GM10266 (cell line): ENCODE data around the gene KMT2D.

Source experiments
- DNase-seq: peaks from one replicate; pipeline ENCODE4 v3.0.0; 2012; ENCODE audit errors: extremely low spot score
- TF ChIP-seq, protein P1 (sequence below): IDR thresholded peaks from 2 replicates; pipeline ENCODE4 v1.5.1; 2012; ENCODE audit warnings: mild to moderate bottlenecking, low read depth; ENCODE audit not compliant: control insufficient read depth, insufficient read depth; ENCODE audit errors: missing control alignments

The KMT2D gene

DNA sequence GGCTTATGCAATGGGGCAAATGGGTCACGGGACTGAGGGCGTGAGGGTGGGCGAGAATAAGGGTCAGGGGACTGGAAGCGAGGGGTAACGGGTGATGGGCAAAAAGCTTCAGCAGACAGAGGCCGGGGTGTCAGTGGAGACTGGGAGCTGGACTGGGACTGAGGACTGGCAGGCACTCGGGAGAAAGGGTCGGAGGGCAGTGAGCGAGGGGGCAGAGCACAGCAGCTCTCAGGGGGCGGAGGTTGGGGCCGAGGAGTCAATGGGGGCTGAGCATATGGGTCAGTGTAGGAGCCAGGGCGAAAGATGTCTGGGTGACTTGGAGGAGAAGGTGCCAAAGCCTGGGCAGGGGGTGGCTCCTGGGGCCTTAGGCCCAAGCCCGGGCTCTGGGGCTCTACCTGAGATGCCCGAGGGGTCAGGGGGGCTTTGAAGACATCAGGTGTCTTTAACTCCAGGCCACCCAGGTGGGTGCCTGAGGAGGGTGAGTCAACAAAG, 20.2 kb downstream of the KMT2D start:
- no peak for DNase-seq
- TF ChIP-seq, protein P1, sequence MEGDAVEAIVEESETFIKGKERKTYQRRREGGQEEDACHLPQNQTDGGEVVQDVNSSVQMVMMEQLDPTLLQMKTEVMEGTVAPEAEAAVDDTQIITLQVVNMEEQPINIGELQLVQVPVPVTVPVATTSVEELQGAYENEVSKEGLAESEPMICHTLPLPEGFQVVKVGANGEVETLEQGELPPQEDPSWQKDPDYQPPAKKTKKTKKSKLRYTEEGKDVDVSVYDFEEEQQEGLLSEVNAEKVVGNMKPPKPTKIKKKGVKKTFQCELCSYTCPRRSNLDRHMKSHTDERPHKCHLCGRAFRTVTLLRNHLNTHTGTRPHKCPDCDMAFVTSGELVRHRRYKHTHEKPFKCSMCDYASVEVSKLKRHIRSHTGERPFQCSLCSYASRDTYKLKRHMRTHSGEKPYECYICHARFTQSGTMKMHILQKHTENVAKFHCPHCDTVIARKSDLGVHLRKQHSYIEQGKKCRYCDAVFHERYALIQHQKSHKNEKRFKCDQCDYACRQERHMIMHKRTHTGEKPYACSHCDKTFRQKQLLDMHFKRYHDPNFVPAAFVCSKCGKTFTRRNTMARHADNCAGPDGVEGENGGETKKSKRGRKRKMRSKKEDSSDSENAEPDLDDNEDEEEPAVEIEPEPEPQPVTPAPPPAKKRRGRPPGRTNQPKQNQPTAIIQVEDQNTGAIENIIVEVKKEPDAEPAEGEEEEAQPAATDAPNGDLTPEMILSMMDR: no peak

DNA sequence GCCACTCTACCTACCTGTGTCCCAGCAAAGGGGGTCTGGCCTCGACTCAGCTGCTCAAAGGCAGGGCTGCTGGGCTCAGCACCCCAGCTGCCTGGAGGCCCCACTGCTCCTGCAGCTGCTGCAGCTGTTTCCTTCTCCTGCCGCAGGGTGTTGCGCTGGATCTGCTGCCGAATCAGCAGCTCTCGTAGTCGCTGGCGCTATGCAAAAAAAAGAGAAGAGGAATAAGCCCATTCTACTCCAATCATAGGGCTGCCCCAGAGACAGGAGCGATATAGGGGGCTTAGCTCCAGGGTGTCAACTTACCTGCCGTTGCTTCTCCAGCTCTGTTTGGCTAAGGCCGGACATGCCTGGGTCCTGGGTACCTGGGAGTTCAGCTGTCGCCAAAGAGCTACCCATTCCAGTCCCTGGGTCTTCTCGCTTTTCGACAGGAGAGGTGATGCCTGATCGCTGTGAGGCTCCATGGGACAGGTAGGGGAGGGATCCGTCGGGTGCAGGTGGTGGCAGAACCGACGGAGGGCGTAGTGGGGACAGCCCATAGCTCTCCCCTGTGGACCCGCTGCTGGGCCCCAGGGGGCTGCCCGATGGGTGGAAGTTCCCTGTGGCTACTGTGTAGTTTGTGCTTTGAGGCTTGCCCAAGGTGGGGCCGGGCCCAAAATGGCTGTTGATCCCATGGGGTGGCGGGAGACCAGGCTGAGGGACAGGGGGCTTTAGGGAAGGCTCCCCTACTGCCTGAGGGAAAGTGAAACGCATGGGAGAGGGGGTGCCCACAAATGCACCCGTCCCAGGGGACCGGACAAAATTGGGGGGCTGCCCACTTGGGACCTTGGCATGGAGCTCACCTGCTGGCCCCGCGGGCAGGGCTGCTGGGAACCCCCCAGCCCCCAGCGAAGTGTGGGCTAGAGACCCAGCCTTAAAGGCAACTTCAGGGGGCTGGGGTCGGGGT, 20.9 kb downstream of the KMT2D start:
- DNase-seq: no peak
- TF ChIP-seq, protein P1: no peak

GRCh38 chr12:49038291-49038955, 22.2 kb downstream of the KMT2D start:
- TF ChIP-seq, protein P1: no peak
- DNase-seq: no peak

DNA sequence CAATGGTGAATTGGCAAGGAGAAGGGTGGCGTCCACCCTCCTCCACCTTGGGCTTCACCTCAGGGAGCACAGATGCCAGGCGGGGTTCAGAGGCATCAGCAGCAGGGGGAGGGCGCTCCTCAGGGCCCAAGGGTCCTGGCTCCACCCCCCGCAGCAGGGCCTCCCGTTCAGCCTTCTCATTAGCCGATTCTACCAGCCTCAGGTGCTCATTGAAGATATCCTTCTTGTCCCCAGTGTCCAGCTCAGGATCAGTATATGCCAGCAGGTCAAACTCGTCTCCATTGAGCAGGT, 22.7 kb downstream of the KMT2D start:
- no peak for DNase-seq
- TF ChIP-seq, protein P1: no peak

DNA sequence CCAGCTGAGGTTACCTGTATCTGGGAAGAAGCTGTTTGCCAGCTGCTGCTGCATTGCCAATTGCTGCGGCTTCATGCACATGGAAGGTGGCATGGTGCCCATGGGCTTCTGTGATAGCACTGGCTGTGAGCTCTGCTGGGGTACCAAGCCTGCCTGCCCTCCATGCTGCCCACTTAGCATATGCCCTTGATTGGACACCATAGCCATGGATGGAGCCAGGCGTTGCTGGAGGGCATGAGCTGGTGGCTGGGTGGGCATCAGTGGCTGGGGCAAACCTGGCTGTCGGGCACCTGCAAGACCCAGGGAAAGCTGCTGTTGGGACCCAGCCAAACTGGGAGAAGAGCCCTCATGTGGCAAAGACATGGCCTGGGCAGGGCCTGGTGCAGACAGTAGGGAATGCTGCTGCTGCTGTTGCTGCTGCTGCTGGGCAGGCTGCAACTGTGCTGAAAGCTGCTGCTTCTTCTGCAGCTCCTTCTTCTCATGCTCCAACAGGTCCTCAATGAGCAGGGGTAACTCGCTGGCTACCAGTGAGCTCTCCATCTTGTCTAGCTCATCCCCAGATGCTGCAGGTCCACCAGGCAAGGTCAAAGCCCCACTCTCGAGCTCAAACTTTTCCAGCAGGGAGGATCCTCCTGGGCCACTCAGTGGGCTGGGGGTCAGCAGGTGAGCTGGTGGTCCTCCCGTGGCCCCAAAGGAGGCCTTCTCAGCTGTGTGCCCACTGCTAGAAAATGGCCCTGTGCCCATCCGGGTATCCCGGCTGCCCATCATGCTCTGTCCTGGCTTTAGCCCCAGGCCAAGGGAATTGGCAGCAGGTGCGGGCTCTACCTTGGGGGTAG, 23.3 kb downstream of the KMT2D start:
- no peak for DNase-seq
- TF ChIP-seq, protein P1: no peak

DNA sequence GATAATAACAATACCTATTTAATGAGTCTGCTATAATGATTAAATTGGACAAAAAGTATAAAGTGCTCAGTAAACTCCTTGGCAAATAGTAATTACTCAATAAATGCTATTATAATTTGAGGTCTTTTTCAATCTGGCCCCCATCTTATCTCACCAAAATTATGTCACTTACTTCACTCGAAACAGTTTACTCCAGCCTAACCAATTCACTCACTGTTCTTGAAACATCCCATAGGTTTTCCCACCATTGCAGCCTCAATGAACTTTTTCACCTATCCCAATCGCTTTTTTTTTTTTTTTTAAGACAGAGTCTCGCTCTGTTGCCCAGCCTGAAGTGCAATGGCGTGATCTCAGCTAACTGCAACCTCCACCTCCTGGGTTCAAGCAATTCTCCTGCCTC, 24.6 kb downstream of the KMT2D start:
- TF ChIP-seq, protein P1: no peak
- no peak for DNase-seq
